GM12865 (cell line): Measurements from ENCODE around the gene PPM1D.

Experiments used
- DNase-seq: peaks from one replicate; pipeline ENCODE4 v3.0.0; 2010; ENCODE audit warnings: low read depth
- H3K4me3 ChIP-seq: 2 replicates; pipeline ENCODE4 v1.5.1; 2011; ENCODE audit warnings: mild to moderate bottlenecking, low read depth, low read length, control low read depth
- TF ChIP-seq, protein P1 (sequence below): IDR thresholded peaks from 2 replicates; pipeline ENCODE4 v1.5.1; 2011; ENCODE audit warnings: low read length, control low read depth, low read depth, inconsistent platforms; ENCODE audit not compliant: insufficient read depth; ENCODE audit errors: missing control alignments

PPM1D gene

GRCh38 chr17:60628252-60628889 is 28.4 kb downstream of the PPM1D start:
- DNase-seq: no peak
- TF ChIP-seq, protein P1, sequence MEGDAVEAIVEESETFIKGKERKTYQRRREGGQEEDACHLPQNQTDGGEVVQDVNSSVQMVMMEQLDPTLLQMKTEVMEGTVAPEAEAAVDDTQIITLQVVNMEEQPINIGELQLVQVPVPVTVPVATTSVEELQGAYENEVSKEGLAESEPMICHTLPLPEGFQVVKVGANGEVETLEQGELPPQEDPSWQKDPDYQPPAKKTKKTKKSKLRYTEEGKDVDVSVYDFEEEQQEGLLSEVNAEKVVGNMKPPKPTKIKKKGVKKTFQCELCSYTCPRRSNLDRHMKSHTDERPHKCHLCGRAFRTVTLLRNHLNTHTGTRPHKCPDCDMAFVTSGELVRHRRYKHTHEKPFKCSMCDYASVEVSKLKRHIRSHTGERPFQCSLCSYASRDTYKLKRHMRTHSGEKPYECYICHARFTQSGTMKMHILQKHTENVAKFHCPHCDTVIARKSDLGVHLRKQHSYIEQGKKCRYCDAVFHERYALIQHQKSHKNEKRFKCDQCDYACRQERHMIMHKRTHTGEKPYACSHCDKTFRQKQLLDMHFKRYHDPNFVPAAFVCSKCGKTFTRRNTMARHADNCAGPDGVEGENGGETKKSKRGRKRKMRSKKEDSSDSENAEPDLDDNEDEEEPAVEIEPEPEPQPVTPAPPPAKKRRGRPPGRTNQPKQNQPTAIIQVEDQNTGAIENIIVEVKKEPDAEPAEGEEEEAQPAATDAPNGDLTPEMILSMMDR: no peak
- H3K4me3 ChIP-seq: no peak overlapping the region

GRCh38 chr17:60629120-60629519 is 29.1 kb downstream of the PPM1D start:
- H3K4me3 ChIP-seq: no peak overlapping the region
- no peak for DNase-seq
- TF ChIP-seq, protein P1: no peak

- TF ChIP-seq, protein P1: no peak
- no peak overlapping the region for H3K4me3 ChIP-seq
- DNase-seq: no peak
Observed at GRCh38 chr17:60630352-60630751, 30.4 kb downstream of the PPM1D start.

- no peak overlapping the region for H3K4me3 ChIP-seq
- no peak for DNase-seq
- TF ChIP-seq, protein P1: no peak
Observed at GRCh38 chr17:60631119-60631518, 31.1 kb downstream of the PPM1D start.

GRCh38 chr17:60637683-60638082 is 37.7 kb downstream of the PPM1D start:
- H3K4me3 ChIP-seq: no peak overlapping the region
- TF ChIP-seq, protein P1: no peak
- DNase-seq: no peak

GRCh38 chr17:60639019-60639330 is 39.0 kb downstream of the PPM1D start:
- no peak for DNase-seq
- H3K4me3 ChIP-seq: no peak overlapping the region
- TF ChIP-seq, protein P1: no peak

GRCh38 chr17:60640503-60640902 is 40.5 kb downstream of the PPM1D start:
- DNase-seq: no peak
- no peak overlapping the region for H3K4me3 ChIP-seq
- TF ChIP-seq, protein P1: peak; percentile 28
